Omental fat pad (tissue), 4 donors: Measurements from ENCODE around the gene COPS3. TPM values are rescaled to one million over a fixed set of nuclear protein-coding genes. Genes with fewer than 3 reads are reported as not detected.

ENCODE experiments used
- ATAC-seq: fragments of 150-250 bp; one replicate; pipeline ENCODE4 v1.9.1; 2016; ENCODE audit warnings: mild to moderate bottlenecking, moderate library complexity; ENCODE audit not compliant: low FRiP score
- DNase-seq: peaks from one replicate; pipeline ENCODE4 v3.0.0-alpha.2; 2019; ENCODE audit warnings: low spot score
- total RNA-seq, 4 donors: library from RNA; depleted of rRNA; stranded (reverse); fragments of >200 nt; gene quantifications; one replicate each; pipeline ENCODE4 v1.1.0, GENCODE V29; 2016
- TF ChIP-seq, protein P1 (sequence below), 3 donors: fragments of 450-650 bp; IDR thresholded peaks; one replicate each; pipeline ENCODE4 v1.5.1; 2016 to 2017; ENCODE audit warnings: antibody characterized with exemption in 3 of 3, mild to moderate bottlenecking in 3 of 3, moderate library complexity in 2 of 3

Gene COPS3
- total RNA-seq, 4 donors from 2014 or later = 39.9 to 68.9 (median 49.5) TPM

DNA sequence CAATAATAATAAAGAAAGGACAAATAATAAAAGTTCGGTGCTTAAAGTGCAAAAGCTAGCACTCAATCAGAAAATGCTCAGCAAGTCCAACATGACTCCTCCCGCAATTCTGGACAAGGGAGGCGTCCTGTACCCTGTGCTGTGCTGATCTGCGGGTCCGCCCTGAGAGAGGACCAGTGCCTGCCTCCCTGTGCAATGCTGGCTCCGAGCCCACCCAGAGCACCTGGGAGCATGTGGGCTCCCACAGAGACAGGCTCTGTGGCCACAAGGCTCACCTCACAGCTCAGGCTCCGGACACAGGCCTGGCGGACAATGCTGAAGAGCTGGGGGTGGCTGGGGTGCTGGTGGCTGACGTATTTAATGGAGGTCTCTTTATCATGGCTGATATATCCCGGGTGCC lies 55.1 kb downstream of the COPS3 start:
- TF ChIP-seq, protein P1, sequence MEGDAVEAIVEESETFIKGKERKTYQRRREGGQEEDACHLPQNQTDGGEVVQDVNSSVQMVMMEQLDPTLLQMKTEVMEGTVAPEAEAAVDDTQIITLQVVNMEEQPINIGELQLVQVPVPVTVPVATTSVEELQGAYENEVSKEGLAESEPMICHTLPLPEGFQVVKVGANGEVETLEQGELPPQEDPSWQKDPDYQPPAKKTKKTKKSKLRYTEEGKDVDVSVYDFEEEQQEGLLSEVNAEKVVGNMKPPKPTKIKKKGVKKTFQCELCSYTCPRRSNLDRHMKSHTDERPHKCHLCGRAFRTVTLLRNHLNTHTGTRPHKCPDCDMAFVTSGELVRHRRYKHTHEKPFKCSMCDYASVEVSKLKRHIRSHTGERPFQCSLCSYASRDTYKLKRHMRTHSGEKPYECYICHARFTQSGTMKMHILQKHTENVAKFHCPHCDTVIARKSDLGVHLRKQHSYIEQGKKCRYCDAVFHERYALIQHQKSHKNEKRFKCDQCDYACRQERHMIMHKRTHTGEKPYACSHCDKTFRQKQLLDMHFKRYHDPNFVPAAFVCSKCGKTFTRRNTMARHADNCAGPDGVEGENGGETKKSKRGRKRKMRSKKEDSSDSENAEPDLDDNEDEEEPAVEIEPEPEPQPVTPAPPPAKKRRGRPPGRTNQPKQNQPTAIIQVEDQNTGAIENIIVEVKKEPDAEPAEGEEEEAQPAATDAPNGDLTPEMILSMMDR (IDR thresholded peaks at IDR 0.05) = no peak
- DNase-seq (no peak), ATAC-seq (no peak)

GRCh38 chr17:17224137-17224536 lies 56.9 kb downstream of the COPS3 start:
- TF ChIP-seq, protein P1 (IDR thresholded peaks at IDR 0.05) = no peak
- ATAC-seq = no peak
- DNase-seq = no peak

DNA sequence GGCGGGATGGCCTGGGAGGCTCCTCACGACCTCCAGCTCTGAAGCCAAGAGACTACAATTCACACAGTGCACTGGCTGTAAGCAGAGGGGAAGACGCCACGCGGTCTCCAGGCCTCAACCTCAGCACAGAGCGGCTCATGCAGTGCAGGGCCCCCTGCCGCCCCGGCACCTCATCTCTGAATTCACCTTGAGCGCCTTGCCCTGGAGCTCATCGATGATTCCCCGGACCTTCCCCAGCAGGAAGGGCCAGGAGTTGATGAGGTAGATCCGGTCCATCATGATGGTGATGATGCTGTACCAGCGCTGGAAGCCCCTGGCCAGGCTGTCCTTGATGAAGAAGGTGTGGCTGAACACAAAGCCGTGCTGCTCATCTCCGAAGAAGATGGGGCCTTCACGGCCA lies 57.3 kb downstream of the COPS3 start:
- TF ChIP-seq, protein P1 (IDR thresholded peaks at IDR 0.05) = no peak
- no peak for DNase-seq

DNA sequence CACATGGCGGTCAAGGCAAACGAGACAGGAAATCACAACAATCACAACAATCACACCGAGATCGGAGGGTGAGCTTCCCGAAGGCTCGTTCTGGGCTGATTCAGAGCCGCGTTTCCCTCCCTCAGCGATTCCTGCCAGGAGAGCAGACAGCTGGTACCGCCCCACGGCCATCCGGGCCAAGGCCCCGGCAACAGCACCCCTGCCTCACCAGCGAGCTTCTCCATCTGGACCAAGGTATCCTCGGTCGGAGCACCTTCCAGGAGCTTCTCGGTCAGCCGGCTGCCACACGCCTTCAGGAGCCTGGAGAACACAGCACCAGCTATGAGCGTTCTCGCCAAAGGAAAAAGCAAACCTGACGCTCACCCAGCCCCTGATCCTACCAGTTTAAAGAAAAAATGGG lies 59.7 kb downstream of the COPS3 start:
- ATAC-seq (no peak), DNase-seq (no peak)
- TF ChIP-seq, protein P1 (IDR thresholded peaks at IDR 0.05) = no peak

More for the DNA sequence above, 57.3 kb downstream of the COPS3 start:
- no peak for ATAC-seq

GRCh38 chr17:17220529-17220928 lies 60.5 kb downstream of the COPS3 start:
- ATAC-seq = no peak
- TF ChIP-seq, protein P1 (IDR thresholded peaks at IDR 0.05) = no peak
- DNase-seq = no peak

DNA sequence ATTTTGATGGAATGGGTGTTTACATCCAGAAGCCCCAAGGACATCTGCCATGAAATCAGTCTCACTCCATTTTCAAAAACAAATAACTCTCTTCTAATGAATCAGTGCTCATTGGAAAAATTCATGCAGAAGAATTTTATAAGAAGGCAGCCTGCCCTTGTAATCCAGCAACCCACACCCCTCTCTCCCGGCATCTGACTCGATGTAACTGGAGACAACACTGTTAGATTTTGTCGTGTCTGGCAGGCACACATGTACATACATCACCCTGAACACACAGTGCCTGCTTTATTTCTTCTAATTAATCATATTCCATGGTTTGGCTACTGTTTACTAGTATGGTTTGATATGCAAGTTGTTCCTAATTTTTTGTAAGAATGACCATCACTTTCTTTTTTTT lies 63.1 kb downstream of the COPS3 start:
- ATAC-seq (no peak), DNase-seq (no peak)
- TF ChIP-seq, protein P1 (IDR thresholded peaks at IDR 0.05) = no peak

GRCh38 chr17:17216776-17217175 lies 64.3 kb downstream of the COPS3 start:
- ATAC-seq = no peak
- TF ChIP-seq, protein P1 (IDR thresholded peaks at IDR 0.05) = no peak
- DNase-seq = no peak
